Activated CD8-positive, alpha-beta memory T cell treated with anti-CD3 and anti-CD28 coated beads, Interleukin-2, amount 50 U/mL, for 1 hour (primary cell): ENCODE measurements around the gene ASB10.

Experiments used
- DNase-seq: peaks from one replicate; pipeline ENCODE4 v3.0.0-alpha.2; 2020; ENCODE audit errors: extremely low read depth

The ASB10 gene

GRCh38 chr7:151186640-151187408, at the start of gene ASB10:
Gene ASB10, minus strand, starts transcription at chr7:151187250. Its CDS starts 120 bp downstream, at chr7:151187130.
- no peak for DNase-seq

GRCh38 chr7:151236406-151236805, 49.4 kb upstream of the ASB10 start:
- no peak for DNase-seq

- DNase-seq = no peak
Measured at GRCh38 chr7:151235091-151235787, 48.2 kb upstream of the ASB10 start.

GRCh38 chr7:151233804-151234203, 46.8 kb upstream of the ASB10 start:
- DNase-seq = no peak

GRCh38 chr7:151232917-151233701, 46.1 kb upstream of the ASB10 start:
- DNase-seq = peak; percentile 40

- peak; percentile 65 for DNase-seq
Measured at GRCh38 chr7:151232091-151232916, 45.3 kb upstream of the ASB10 start, which contains the start of gene CHPF2. Gene CHPF2, plus strand, starts transcription at chr7:151232483. Its CDS starts 1,529 bp downstream, at chr7:151234012.

GRCh38 chr7:151231080-151231479, 44.0 kb upstream of the ASB10 start:
- no peak for DNase-seq

- no peak for DNase-seq
Measured at GRCh38 chr7:151229249-151229648, 42.2 kb upstream of the ASB10 start.

- no peak for DNase-seq
Measured at GRCh38 chr7:151228024-151228866, 41.2 kb upstream of the ASB10 start.

GRCh38 chr7:151226875-151227782, 40.1 kb upstream of the ASB10 start, which contains the start of gene ABCF2:
Gene ABCF2, minus strand, starts transcription at chr7:151227205. Its CDS starts 747 bp downstream, at chr7:151226458.
- peak; percentile 90 for DNase-seq

GRCh38 chr7:151226560-151226874, 39.5 kb upstream of the ASB10 start:
- no peak for DNase-seq

GRCh38 chr7:151225948-151226510, 39.0 kb upstream of the ASB10 start:
- DNase-seq = no peak

- DNase-seq = no peak
Measured at GRCh38 chr7:151223728-151224127, 36.7 kb upstream of the ASB10 start.

- DNase-seq = no peak
Measured at GRCh38 chr7:151218170-151218569, 31.1 kb upstream of the ASB10 start.

GRCh38 chr7:151215396-151215795, 28.3 kb upstream of the ASB10 start:
- no peak for DNase-seq

GRCh38 chr7:151213826-151214225, 26.8 kb upstream of the ASB10 start:
- DNase-seq = no peak

- DNase-seq = no peak
Measured at GRCh38 chr7:151212626-151213025, 25.6 kb upstream of the ASB10 start.

GRCh38 chr7:151211155-151211772, 24.2 kb upstream of the ASB10 start:
- DNase-seq = no peak
